ENCODE data around the gene DLGAP5.
A peak's percentile ranks its signal among the peaks of the same experiment; 100 is the strongest.

The DLGAP5 gene

DNA sequence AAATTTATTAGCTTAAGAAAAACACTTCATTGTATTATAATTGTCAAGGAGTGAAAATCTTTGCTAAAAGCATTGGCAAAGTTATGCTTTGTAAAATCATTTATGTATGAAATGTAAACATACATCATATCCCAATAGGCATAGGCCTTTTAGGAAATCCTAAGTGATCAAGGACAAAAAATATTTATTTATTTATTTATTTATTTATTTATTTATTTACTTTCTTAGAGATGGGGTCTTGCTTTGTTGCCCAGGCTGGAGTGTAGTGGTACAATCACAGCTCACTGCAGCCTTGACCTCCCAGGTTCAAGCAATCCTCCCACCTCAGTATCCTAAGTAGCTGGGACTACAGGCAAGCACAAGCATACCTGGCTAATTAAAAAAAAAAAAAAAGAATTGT is 32.0 kb upstream of the DLGAP5 start:
- no peak for DNase-seq (ENCODE audit: low read depth)
- H3K4me3 ChIP-seq (ENCODE audit: control insufficient read depth, low read depth, low read length): no peak overlapping the region
- TF ChIP-seq, protein P1, sequence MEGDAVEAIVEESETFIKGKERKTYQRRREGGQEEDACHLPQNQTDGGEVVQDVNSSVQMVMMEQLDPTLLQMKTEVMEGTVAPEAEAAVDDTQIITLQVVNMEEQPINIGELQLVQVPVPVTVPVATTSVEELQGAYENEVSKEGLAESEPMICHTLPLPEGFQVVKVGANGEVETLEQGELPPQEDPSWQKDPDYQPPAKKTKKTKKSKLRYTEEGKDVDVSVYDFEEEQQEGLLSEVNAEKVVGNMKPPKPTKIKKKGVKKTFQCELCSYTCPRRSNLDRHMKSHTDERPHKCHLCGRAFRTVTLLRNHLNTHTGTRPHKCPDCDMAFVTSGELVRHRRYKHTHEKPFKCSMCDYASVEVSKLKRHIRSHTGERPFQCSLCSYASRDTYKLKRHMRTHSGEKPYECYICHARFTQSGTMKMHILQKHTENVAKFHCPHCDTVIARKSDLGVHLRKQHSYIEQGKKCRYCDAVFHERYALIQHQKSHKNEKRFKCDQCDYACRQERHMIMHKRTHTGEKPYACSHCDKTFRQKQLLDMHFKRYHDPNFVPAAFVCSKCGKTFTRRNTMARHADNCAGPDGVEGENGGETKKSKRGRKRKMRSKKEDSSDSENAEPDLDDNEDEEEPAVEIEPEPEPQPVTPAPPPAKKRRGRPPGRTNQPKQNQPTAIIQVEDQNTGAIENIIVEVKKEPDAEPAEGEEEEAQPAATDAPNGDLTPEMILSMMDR (conservative IDR thresholded peaks at IDR 0.05; ENCODE audit: control insufficient read depth, insufficient read depth, low read depth, low read length): no peak

DNA sequence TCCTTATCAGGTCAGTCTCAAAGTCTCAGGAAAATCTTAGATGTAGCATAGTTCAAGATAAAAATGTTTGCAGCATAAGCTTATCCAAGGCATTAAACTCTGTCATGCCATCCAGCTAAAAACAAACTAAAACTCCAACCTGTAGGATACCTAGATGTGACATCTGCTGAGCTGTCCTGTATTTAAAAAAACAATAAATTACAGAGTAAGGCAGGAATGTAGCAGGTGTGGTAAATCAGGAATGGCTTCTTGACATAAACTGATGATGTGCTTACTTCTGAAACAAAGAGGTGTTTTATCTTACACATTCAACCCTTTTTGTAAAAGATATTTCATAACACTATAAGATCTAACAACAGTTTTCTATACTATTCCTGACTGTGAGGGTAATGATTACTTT is 30.6 kb upstream of the DLGAP5 start:
- H3K4me3 ChIP-seq (ENCODE audit: control insufficient read depth, low read depth, low read length): no peak overlapping the region
- TF ChIP-seq, protein P1 (conservative IDR thresholded peaks at IDR 0.05; ENCODE audit: control insufficient read depth, insufficient read depth, low read depth, low read length): no peak
- no peak for DNase-seq (ENCODE audit: low read depth)

DNA sequence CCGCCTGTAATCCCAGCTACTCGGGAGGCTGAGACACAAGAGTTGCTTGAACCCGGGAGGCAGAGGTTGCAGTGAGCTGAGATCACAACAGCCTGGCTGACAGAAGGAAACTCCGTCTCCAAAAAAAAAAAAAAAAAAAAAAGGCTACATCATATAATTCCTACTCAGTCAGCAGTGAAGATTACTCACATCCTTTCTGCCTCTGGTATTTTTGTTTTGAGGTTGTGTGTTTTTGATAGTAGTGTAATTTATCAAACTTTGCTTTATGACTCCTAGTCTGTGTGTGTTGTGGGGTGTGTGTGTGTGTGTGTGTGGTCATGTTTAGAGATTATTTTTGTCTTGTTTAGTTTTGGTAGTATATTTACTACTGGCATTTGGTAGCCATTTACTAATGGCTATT is 29.8 kb upstream of the DLGAP5 start:
- no peak overlapping the region for H3K4me3 ChIP-seq (ENCODE audit: control insufficient read depth, low read depth, low read length)
- TF ChIP-seq, protein P1 (conservative IDR thresholded peaks at IDR 0.05; ENCODE audit: control insufficient read depth, insufficient read depth, low read depth, low read length): no peak
- DNase-seq (ENCODE audit: low read depth): peak; percentile 81

DNA sequence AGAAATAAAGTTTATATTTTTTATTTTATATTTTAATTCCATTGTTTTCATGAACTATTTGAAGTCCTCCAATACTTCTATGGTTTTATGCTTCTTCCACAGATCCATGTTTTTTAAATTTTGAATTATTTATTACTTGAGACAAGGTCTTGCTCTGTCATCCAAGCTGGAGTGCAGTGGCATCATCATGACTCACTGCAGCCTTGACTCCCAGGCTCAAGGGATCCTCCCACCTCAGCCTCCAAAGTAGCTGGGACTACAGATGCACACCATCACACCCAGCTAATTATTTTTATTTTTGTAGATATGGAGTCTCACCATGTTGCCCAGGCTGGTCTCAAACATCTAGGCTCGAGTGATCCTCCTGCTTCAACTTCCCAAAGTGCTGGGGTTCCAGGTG is 28.8 kb upstream of the DLGAP5 start:
- TF ChIP-seq, protein P1 (conservative IDR thresholded peaks at IDR 0.05; ENCODE audit: control insufficient read depth, insufficient read depth, low read depth, low read length): no peak
- peak; percentile 53 for DNase-seq (ENCODE audit: low read depth)
- no peak overlapping the region for H3K4me3 ChIP-seq (ENCODE audit: control insufficient read depth, low read depth, low read length)

DNA sequence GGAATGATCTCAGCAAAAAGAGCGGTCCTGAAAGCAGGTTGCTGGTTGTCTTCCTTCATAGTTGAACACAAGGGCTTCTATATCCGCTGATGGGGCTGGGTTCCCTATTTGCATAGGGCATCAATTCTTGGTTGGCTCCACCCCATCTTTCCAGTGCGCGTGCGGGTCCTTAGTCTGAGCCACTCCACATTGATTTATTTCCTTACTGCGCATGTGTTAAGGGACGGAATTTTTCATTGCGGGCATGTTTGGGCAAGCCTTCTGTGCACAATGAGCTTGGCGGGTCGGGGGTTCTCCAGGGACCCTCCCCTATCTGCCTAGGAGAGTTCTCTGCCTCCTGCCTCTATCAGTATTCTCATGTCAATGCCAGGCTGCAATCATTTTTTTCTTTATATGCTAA is 21.2 kb upstream of the DLGAP5 start:
- TF ChIP-seq, protein P1 (conservative IDR thresholded peaks at IDR 0.05; ENCODE audit: control insufficient read depth, insufficient read depth, low read depth, low read length): no peak
- H3K4me3 ChIP-seq (ENCODE audit: control insufficient read depth, low read depth, low read length): no peak overlapping the region
- DNase-seq (ENCODE audit: low read depth): peak; percentile 4

DNA sequence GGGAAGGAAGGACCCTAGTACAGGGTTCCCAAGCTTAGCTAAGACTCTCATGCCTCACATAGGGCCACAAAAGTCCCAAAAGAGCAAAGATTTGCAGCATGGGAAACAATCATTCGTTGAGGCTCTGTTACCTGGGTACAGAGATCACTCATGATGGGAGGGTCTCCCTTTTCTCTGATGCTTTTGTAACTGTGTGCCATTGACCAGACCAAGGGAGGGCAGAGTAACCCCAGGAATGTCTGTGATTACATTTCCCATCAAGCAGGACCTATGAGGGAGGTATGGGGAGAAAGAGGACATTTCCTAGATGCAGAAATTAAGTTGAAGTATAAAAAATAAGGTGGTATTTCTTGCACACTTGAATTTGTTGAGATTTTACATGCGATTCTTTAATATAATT is 16.4 kb upstream of the DLGAP5 start:
- no peak overlapping the region for H3K4me3 ChIP-seq (ENCODE audit: control insufficient read depth, low read depth, low read length)
- TF ChIP-seq, protein P1 (conservative IDR thresholded peaks at IDR 0.05; ENCODE audit: control insufficient read depth, insufficient read depth, low read depth, low read length): no peak
- DNase-seq (ENCODE audit: low read depth): no peak

DNA sequence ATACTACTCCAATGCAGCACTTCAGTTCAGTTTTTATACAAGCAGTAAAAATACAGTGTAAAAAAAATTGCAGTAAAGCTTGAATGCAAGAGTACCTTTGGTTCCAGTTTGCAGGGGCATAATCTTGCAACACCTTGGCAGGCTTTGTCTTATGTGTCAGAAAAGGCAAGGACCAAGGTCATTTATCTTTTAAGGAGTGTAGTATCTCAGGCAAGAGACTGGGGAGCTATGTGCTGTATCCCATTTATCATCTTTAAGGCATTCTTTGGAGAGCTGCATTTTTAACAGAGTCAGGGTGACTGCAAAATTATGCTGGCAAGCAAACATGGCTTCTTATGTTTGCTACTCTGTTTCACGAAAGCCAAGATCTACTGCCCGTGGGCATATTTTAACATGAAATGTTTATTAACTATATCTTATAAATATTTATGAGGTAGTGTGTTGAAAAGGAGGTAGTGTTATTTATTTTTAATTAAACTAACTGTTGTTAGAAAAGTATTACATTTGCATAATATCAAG is 14.8 kb upstream of the DLGAP5 start:
- DNase-seq (ENCODE audit: low read depth): no peak
- H3K4me3 ChIP-seq (ENCODE audit: control insufficient read depth, low read depth, low read length): no peak overlapping the region
- TF ChIP-seq, protein P1 (conservative IDR thresholded peaks at IDR 0.05; ENCODE audit: control insufficient read depth, insufficient read depth, low read depth, low read length): no peak
